ENCODE results near the gene BTBD9.

The BTBD9 gene

GRCh38 chr6:38508286-38508685, 131.4 kb downstream of the BTBD9 start:
- no peak for DNase-seq (ENCODE audit: low read depth in 2 of 2)

- DNase-seq (ENCODE audit: low read depth in 2 of 2), result no peak
Measured at GRCh38 chr6:38507173-38507572, 132.6 kb downstream of the BTBD9 start.

GRCh38 chr6:38505826-38506225, 133.9 kb downstream of the BTBD9 start:
- no peak for DNase-seq (ENCODE audit: low read depth in 2 of 2)

- no peak for DNase-seq (ENCODE audit: low read depth in 2 of 2)
Measured at GRCh38 chr6:38504996-38505395, 134.7 kb downstream of the BTBD9 start.

GRCh38 chr6:38503960-38504682, 135.6 kb downstream of the BTBD9 start:
- DNase-seq (ENCODE audit: low read depth in 2 of 2), result no peak

- DNase-seq (ENCODE audit: low read depth in 2 of 2), result no peak
Measured at GRCh38 chr6:38503032-38503773, 136.5 kb downstream of the BTBD9 start.

GRCh38 chr6:38502423-38502822, 137.3 kb downstream of the BTBD9 start:
- no peak for DNase-seq (ENCODE audit: low read depth in 2 of 2)

GRCh38 chr6:38501931-38502330, 137.8 kb downstream of the BTBD9 start:
- no peak for DNase-seq (ENCODE audit: low read depth in 2 of 2)

GRCh38 chr6:38499529-38500096, 140.1 kb downstream of the BTBD9 start:
- no peak for DNase-seq (ENCODE audit: low read depth in 2 of 2)

- DNase-seq (ENCODE audit: low read depth in 2 of 2), result no peak
Measured at GRCh38 chr6:38498805-38499445, 140.8 kb downstream of the BTBD9 start.

GRCh38 chr6:38498085-38498484, 141.6 kb downstream of the BTBD9 start:
- DNase-seq (ENCODE audit: low read depth in 2 of 2), result no peak

GRCh38 chr6:38497546-38497945, 142.2 kb downstream of the BTBD9 start:
- no peak for DNase-seq (ENCODE audit: low read depth in 2 of 2)

- DNase-seq (ENCODE audit: low read depth in 2 of 2), result no peak
Measured at GRCh38 chr6:38495922-38496635, 143.7 kb downstream of the BTBD9 start.

GRCh38 chr6:38495518-38495917, 144.2 kb downstream of the BTBD9 start:
- DNase-seq (ENCODE audit: low read depth in 2 of 2), result no peak

GRCh38 chr6:38493931-38494547, 145.7 kb downstream of the BTBD9 start:
- DNase-seq (ENCODE audit: low read depth in 2 of 2), result peak; percentile 63 to 76

GRCh38 chr6:38492031-38492430, 147.7 kb downstream of the BTBD9 start:
- DNase-seq (ENCODE audit: low read depth in 2 of 2), result no peak

GRCh38 chr6:38489951-38490350, 149.8 kb downstream of the BTBD9 start:
- DNase-seq (ENCODE audit: low read depth in 2 of 2), result no peak

- no peak for DNase-seq (ENCODE audit: low read depth in 2 of 2)
Measured at GRCh38 chr6:38487423-38487822, 152.3 kb downstream of the BTBD9 start.

GRCh38 chr6:38485488-38485887, 154.2 kb downstream of the BTBD9 start:
- DNase-seq (ENCODE audit: low read depth in 2 of 2), result no peak

- DNase-seq (ENCODE audit: low read depth in 2 of 2), result no peak
Measured at GRCh38 chr6:38484656-38485055, 155.1 kb downstream of the BTBD9 start.

- no peak for DNase-seq (ENCODE audit: low read depth in 2 of 2)
Measured at GRCh38 chr6:38483526-38483925, 156.2 kb downstream of the BTBD9 start.

Data from stimulated activated CD4-positive, alpha-beta T cell treated with anti-CD3 and anti-CD28 coated beads, Interleukin-12 subunit alpha, Interleukin-12 subunit beta, amount 100 ng/mL, for 24 hours (primary cell).